K562 (cell line): ENCODE measurements around the gene TTLL9. TPM values are rescaled to one million over a fixed set of nuclear protein-coding genes. Genes with fewer than 3 reads are reported as not detected.

Source experiments
- ATF7 ChIP-seq: fragments of 450-650 bp; IDR thresholded peaks from 2 replicates; pipeline ENCODE4 v1.7.1; 2014; ENCODE audit warnings: mild to moderate bottlenecking, moderate library complexity
- FOXK2 ChIP-seq, 2 experiments: fragments of 450-650 bp; IDR thresholded peaks in 1 of 2; conservative IDR thresholded peaks in 1 of 2; 2 replicates each; pipeline ENCODE4 v1.6.1; 2016; ENCODE audit warnings: low read depth in 2 of 2, mild to moderate bottlenecking in 1 of 2
- GTF2F1 ChIP-seq: IDR thresholded peaks from 2 replicates; pipeline ENCODE4 v1.6.1; 2011; ENCODE audit warnings: low read depth, low read length, improper control_type of control experiment
- HEY1 ChIP-seq: fragments of 250-450 bp; sonication (Bioruptor Pico); IDR thresholded peaks from 2 replicates; pipeline ENCODE4 v1.5.0; 2020; ENCODE audit warnings: mild to moderate bottlenecking, moderate library complexity, borderline replicate concordance
- MCM3 ChIP-seq: fragments of 450-650 bp; IDR thresholded peaks from 2 replicates; pipeline ENCODE4 v1.6.1; 2016
- MTA1 ChIP-seq: fragments of 450-650 bp; IDR thresholded peaks from 2 replicates; pipeline ENCODE4 v1.6.1; 2017; ENCODE audit warnings: borderline replicate concordance
- MYNN ChIP-seq, 2 experiments: sonication (generic); formaldehyde crosslinking in 1 of 2; IDR thresholded peaks; 2 replicates each; pipeline versions ENCODE4 v1.5.0 to v1.6.1; 2016 to 2020; ENCODE audit warnings: antibody characterized with exemption in 1 of 2, missing genetic modification reagents in 1 of 2
- NFIC ChIP-seq: fragments of 450-650 bp; IDR thresholded peaks from 2 replicates; pipeline ENCODE4 v1.6.1; 2017; ENCODE audit warnings: mild to moderate bottlenecking, inconsistent platforms
- POLR2G ChIP-seq: fragments of 200-400 bp; formaldehyde crosslinking; IDR thresholded peaks from 2 replicates; pipeline ENCODE4 v1.6.1; 2017; ENCODE audit warnings: low read depth, mild to moderate bottlenecking, antibody characterized with exemption, low read length, moderate library complexity
- SRSF7 ChIP-seq: fragments of 200-400 bp; formaldehyde crosslinking; optimal IDR thresholded peaks from 2 replicates; pipeline ENCODE3; 2017; ENCODE audit warnings: mild to moderate bottlenecking, low read depth, low read length
- ZNF134 ChIP-seq: fragments of 250-450 bp; sonication (Bioruptor Pico); conservative IDR thresholded peaks from 2 replicates; pipeline ENCODE4 v1.4.0; 2020
- ZNF444 ChIP-seq: fragments of 250-450 bp; sonication (Bioruptor Pico); IDR thresholded peaks from 2 replicates; pipeline ENCODE4 v1.4.0; 2020; ENCODE audit warnings: mild to moderate bottlenecking, moderate library complexity
- ZNF644 ChIP-seq: fragments of 200-800 bp; sonication (Bioruptor generic); IDR thresholded peaks from 2 replicates; pipeline ENCODE4 v1.6.1; 2016; ENCODE audit warnings: low read depth, missing genetic modification characterization, missing compliant biosample characterization
- ZNF77 ChIP-seq: fragments of 250-450 bp; sonication (Bioruptor Pico); IDR thresholded peaks from 2 replicates; pipeline ENCODE4 v1.5.0; 2020
- polyA plus RNA-seq, 8 experiments: library from polyadenylated mRNA; depleted of rRNA in 4 of 8; stranded (reverse) in 5 of 8; unstranded in 3 of 8; fragments of >200 nt; fragmentation: Nextera tagmentation in 2 of 8; fragmentation: Illumina TruSeq in 1 of 8; extraction: Ambion mirVana in 2 of 8; extraction: Trizol in 1 of 8; gene quantifications; 2 replicates each; pipeline versions ENCODE4 v1.2.1 to v1.2.3, GENCODE V29; 2011 to 2014; ENCODE audit warnings: inconsistent platforms in 1 of 8, missing spikeins in 1 of 8
- total RNA-seq, 7 experiments: library from RNA; depleted of rRNA in 6 of 7; stranded (reverse); fragments of >200 nt in 6 of 7; fragmentation: Illumina TruSeq in 2 of 7; extraction: Trizol in 2 of 7; gene quantifications; 2 replicates each; pipeline versions ENCODE4 v1.2.1 to v1.2.3, GENCODE V29; 2011 to 2021; ENCODE audit warnings: low replicate concordance in 1 of 7
- TF ChIP-seq, protein P1 (sequence below): fragments of 200-800 bp; sonication (Bioruptor generic); IDR thresholded peaks from 2 replicates; pipeline ENCODE4 v1.6.1; 2017; ENCODE audit warnings: missing genetic modification characterization, missing compliant biosample characterization
- TF ChIP-seq, protein P2 (sequence below), 2 experiments: fragments of 450-650 bp; IDR thresholded peaks; 2 replicates each; pipeline ENCODE4 v1.6.1; 2016; ENCODE audit warnings: mild to moderate bottlenecking in 2 of 2, borderline replicate concordance in 1 of 2, low read depth in 1 of 2, moderate library complexity in 1 of 2
- TF ChIP-seq, protein P3 (sequence below), 2 experiments: fragments of 450-650 bp in 1 of 2; sonication (generic) in 1 of 2; formaldehyde crosslinking in 1 of 2; IDR thresholded peaks in 1 of 2; conservative IDR thresholded peaks in 1 of 2; 2 replicates each; pipeline versions ENCODE4 v1.6.1 to v1.8.1; 2016 to 2023; ENCODE audit warnings: mild to moderate bottlenecking in 2 of 2, moderate library complexity in 2 of 2, inconsistent platforms in 1 of 2, missing genetic modification reagents in 1 of 2

The TTLL9 gene
- total and polyA plus RNA-seq, 9 of the 15 experiments (the other 6 are each of a cell fraction or from before 2014, with no cell fraction given), result 0.06 to 0.07 TPM; not detected in 7

DNA sequence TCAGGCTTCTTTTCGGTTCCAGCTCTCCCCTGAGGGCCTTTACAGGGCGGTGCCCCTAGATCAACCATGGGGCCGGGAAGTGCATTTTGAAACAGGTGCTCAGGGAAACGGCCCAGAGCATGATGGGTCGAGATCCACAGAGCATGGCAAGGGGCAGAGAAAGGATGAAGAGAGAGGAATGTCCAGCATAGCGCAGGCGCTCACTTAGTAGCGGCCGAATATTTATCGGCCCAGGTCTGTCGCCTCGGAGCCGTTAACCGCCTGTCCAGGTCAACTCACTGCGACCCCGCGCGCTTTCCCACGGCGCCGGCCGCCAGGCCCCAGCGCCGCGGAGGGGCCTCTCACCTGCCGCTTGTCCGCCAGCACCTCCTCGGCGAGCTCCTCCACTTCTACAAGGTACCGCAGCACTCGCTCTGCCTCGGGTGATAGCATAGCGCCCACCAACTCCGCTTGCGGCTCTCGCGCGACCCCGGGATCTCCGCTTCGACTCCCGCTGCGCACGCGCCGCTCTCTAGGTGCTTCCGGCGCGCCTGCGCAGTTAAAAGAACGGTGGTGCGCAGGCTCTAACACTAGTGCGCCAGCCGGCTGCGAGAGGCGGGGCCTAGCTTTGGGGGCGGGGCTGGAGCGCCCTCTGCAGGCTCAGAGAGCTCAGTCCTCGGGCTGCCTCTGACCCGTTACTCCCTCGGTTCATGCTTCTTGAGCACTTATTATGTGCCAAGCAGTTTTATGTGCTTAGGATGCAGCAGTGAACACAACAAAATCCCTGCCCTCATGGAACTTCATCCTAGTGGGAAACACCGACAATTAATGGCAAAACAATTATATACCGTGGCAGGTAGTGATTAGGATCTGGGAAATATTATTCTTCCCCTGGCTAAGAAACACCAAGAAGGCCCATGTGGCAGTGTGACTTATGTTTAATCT is 81.4 kb downstream of the TTLL9 start, which contains the start of gene PDRG1 (continued):
- TF ChIP-seq, protein P1, sequence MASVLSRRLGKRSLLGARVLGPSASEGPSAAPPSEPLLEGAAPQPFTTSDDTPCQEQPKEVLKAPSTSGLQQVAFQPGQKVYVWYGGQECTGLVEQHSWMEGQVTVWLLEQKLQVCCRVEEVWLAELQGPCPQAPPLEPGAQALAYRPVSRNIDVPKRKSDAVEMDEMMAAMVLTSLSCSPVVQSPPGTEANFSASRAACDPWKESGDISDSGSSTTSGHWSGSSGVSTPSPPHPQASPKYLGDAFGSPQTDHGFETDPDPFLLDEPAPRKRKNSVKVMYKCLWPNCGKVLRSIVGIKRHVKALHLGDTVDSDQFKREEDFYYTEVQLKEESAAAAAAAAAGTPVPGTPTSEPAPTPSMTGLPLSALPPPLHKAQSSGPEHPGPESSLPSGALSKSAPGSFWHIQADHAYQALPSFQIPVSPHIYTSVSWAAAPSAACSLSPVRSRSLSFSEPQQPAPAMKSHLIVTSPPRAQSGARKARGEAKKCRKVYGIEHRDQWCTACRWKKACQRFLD (CRISPR knock-in tag), result no peak
- TF ChIP-seq NFIC (no peak), MYNN (IDR thresholded peaks at IDR 0.05) (0 out of 2 replicates have a peak, but pooled peaks have one; percentile 7), MYNN (CRISPR knock-in tag; IDR thresholded peaks at IDR 0.05) (no peak), ZNF444 (no peak), FOXK2 (conservative IDR thresholded peaks at IDR 0.05 in 1 of 2, IDR thresholded peaks at IDR 0.05 in 1 of 2; ENCODE audit: low read depth in 2 of 2) (no peak), ZNF644 (no peak), ZNF134 (CRISPR knock-in tag) (no peak), GTF2F1 (0 out of 2 replicates have a peak, but pooled peaks have one; percentile 51), MTA1 (no peak), MCM3 (no peak), SRSF7 (no peak), HEY1 (CRISPR knock-in tag) (no peak), ATF7 (peak; percentile 62), POLR2G (peak; percentile 94), ZNF77 (no peak)
- TF ChIP-seq, protein P2, sequence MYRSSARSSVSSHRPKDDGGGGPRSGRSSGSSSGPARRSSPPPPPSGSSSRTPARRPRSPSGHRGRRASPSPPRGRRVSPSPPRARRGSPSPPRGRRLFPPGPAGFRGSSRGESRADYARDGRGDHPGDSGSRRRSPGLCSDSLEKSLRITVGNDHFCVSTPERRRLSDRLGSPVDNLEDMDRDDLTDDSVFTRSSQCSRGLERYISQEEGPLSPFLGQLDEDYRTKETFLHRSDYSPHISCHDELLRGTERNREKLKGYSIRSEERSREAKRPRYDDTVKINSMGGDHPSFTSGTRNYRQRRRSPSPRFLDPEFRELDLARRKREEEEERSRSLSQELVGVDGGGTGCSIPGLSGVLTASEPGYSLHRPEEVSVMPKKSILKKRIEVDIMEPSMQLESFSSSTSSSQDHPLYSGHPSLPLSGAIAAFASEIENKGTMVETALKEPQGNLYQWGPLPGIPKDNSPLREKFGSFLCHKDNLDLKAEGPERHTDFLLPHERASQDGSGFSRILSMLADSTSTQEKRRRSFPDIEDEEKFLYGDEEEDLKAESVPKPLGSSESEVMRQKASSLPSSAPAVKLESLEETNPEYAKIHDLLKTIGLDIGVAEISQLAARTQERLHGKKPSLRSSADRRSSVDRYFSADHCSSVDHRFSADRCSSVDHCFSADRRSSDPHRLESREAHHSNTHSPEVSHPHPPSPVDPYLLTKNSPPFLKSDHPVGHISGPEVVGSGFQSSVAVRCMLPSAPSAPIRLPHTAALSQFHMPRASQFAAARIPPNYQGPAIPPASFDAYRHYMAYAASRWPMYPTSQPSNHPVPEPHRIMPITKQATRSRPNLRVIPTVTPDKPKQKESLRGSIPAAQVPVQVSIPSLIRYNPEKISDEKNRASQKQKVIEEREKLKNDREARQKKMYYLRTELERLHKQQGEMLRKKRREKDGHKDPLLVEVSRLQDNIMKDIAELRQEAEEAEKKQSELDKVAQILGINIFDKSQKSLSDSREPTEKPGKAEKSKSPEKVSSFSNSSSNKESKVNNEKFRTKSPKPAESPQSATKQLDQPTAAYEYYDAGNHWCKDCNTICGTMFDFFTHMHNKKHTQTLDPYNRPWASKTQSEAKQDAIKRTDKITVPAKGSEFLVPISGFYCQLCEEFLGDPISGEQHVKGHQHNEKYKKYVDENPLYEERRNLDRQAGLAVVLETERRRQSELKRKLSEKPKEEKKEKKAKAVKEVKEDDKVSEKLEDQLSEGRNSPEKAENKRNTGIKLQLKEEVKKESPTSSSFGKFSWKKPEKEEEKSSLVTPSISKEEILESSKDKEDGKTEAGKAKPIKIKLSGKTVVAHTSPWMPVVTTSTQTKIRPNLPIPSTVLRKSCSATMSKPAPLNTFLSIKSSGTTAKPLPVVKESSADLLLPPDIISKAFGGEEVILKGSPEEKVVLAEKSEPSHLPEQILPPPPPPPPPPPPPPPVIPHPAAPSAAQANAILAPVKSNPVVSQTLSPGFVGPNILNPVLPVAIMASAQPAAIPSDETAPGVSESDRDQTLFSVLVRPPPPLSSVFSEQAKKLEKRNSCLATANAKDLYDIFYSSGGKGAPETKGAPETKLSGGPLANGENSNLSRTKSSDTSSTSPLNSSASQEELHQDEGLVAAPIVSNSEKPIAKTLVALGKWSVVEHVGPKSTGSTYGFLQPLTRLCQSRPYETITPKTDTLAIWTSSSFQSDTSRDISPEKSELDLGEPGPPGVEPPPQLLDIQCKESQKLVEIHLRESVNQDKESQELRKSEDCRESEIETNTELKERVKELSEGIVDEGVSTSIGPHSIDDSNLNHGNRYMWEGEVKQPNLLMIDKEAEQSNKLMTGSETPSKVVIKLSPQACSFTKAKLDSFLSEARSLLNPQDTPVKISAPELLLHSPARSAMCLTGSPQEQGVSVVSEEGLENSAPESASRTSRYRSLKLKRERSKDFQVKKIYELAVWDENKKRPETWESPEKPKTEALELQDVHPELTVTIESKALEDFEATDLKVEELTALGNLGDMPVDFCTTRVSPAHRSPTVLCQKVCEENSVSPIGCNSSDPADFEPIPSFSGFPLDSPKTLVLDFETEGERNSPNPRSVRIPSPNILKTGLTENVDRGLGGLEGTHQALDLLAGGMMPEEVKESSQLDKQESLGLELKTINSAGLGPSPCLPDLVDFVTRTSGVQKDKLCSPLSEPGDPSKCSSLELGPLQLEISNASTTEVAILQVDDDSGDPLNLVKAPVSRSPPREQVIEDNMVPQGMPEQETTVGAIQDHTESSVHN (IDR thresholded peaks at IDR 0.05; ENCODE audit: borderline replicate concordance in 1 of 2, low read depth in 1 of 2), result no peak
- TF ChIP-seq, protein P3, sequence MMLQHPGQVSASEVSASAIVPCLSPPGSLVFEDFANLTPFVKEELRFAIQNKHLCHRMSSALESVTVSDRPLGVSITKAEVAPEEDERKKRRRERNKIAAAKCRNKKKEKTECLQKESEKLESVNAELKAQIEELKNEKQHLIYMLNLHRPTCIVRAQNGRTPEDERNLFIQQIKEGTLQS (IDR thresholded peaks at IDR 0.05), result no peak
- TF ChIP-seq, protein P3 (CRISPR knock-in tag; conservative IDR thresholded peaks at IDR 0.05), result no peak
